Measurements from ENCODE around the gene CDK8. TPM values are rescaled to one million over a fixed set of nuclear protein-coding genes. Genes with fewer than 3 reads are reported as not detected.

CDK8 gene
- total and polyA plus RNA-seq, 2 experiments from 2014 or later: 13.6 to 24.0 TPM

DNA sequence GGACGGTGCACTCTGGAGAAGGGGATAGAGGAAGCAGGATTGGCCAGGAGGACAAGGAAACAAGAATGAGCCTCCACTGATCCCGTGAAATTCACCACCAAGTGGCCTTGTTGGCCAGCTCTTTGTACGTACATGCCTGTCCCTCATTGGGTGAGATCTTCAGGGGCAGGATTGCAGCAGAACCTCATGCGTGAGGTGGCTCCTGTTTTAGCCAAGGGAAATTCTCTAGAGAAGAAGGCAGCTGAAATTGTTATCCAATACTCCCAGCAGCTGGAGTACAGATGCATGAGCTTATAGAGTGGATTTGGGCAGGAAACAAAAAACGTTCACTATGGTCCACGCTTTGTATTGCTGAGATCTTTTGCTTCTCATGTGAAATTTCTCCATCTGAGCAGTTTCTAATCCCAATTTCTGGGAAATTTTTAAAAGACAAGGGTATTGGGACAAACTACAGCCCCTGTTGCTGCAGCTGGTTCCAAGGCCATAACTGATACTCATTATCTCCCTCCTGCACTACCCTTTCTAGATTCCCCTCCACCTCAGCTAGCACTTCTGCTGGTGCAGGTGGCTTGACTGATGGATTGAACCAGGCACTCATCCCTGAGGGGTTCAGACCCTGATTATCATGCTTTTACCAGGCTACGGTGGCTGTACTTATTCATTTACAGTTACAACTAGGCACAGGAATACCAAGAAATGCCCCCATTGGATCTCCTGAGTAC, 27.9 kb upstream of the CDK8 start:
- H3K36me3 Mint-ChIP-seq (ENCODE audit: low read depth): no peaks in the 10 kb centered on the region
- no peak overlapping the region for H3K4me3 Mint-ChIP-seq
- Histone ChIP-seq H4K20me1 (replicated peaks; ENCODE audit: insufficient read depth) (no peaks in the 10 kb centered on the region), H3K27ac (ENCODE audit: low read depth) (no peak overlapping the region), H2AFZ (0 out of 2 replicates have a peak overlapping the region, but pooled peaks have one; percentile 43), H3K4me3 (no peak overlapping the region), H3K79me2 (replicated peaks; ENCODE audit: insufficient read depth) (peaks cover 1% of the 10 kb centered on the region), H3K27me3 (ENCODE audit: insufficient read depth) (no peaks in the 10 kb centered on the region), H3F3A (replicated peaks; ENCODE audit: low read depth) (no peaks in the 10 kb centered on the region), H3K4me2 (no peak overlapping the region), H3K9me2 (ENCODE audit: insufficient read depth) (no peaks in the 10 kb centered on the region), H3K36me3 (ENCODE audit: insufficient read depth) (no peaks in the 10 kb centered on the region), H3K4me1 (ENCODE audit: insufficient read depth) (0 out of 2 replicates have a peak, but pooled peaks cover under 1% of the 10 kb centered on the region)
- no peaks in the 10 kb centered on the region for H3K9me3 Mint-ChIP-seq
- DNase-seq (ENCODE audit: low spot score) (no peak), ATAC-seq (no peak)
- no peaks in the 10 kb centered on the region for H3K27me3 Mint-ChIP-seq (ENCODE audit: insufficient read depth, low read depth, poor library complexity)
- H3K4me1 Mint-ChIP-seq: peaks cover 17% of the 10 kb centered on the region
- H3K27ac Mint-ChIP-seq: no peak overlapping the region
- no peak for TF ChIP-seq ETS1 (IDR thresholded peaks at IDR 0.05)
- no peak for TF ChIP-seq CREB1 (CRISPR knock-in tag; IDR thresholded peaks at IDR 0.05; ENCODE audit: low read depth)
- no peak for TF ChIP-seq EZH2phosphoT487 (IDR thresholded peaks at IDR 0.05; ENCODE audit: unreplicated experiment)
- TF ChIP-seq JUNB (IDR thresholded peaks at IDR 0.05; ENCODE audit: unreplicated experiment): no peak
- no peak for TF ChIP-seq ZNF114 (CRISPR knock-in tag; IDR thresholded peaks at IDR 0.05)
- no peak for TF ChIP-seq ZNF331 (CRISPR knock-in tag; IDR thresholded peaks at IDR 0.05; ENCODE audit: low read depth)
- no peak for TF ChIP-seq REST (IDR thresholded peaks at IDR 0.05; ENCODE audit: unreplicated experiment)
- TF ChIP-seq EZH2 (IDR thresholded peaks at IDR 0.05; ENCODE audit: low read depth, unreplicated experiment): no peak
- TF ChIP-seq ZNF462 (CRISPR knock-in tag; IDR thresholded peaks at IDR 0.05): no peak
- TF ChIP-seq POLR2AphosphoS5 (IDR thresholded peaks at IDR 0.05; ENCODE audit: low read depth): no peak
- no peak for TF ChIP-seq STAT1 (IDR thresholded peaks at IDR 0.05; ENCODE audit: unreplicated experiment)
- TF ChIP-seq NANOG (IDR thresholded peaks at IDR 0.05; ENCODE audit: borderline replicate concordance): no peak
- no peak for TF ChIP-seq CTCF (conservative IDR thresholded peaks at IDR 0.05; ENCODE audit: low read depth in 2 of 2)

All from GM23338 (cell line).